ENCODE measurements around the gene KIT.

DNA sequence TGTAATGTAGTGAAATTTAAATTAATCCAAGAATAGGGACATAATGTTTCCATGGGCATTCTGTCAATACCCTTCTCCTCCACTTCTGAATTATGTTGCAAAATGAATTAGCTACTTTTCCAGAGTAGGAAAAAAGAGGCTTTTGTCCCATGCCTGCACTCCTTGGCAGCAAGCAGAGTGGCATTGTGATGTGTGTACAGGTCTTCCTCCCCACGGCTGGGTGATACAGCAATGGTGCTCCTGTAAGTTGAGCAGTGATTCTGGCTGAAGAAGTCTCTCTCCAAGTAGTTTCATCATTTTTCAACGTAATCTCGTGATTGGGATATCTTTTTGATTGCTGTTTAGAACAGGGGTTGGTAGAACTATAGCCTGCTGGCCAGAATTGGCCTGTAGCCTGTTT is 59.9 kb downstream of the KIT start:
- TF ChIP-seq CTCF (IDR thresholded peaks at IDR 0.05; ENCODE audit: poor library complexity) (no peak), EZH2 (IDR thresholded peaks at IDR 0.05; ENCODE audit: borderline replicate concordance) (no peak)
